MM.1S (cell line): ENCODE results near the gene ATP2A3.

Experiments used
- DNase-seq: peaks from one replicate; pipeline ENCODE4 v3.0.0-alpha.2; 2015
- H2AFZ ChIP-seq: fragments of 300-600 bp; sonication (generic); 2 replicates; pipeline ENCODE4 v1.6.0; 2016; ENCODE audit warnings: antibody characterized with exemption, low read length
- H3F3A ChIP-seq: fragments of 300-600 bp; sonication (generic); 2 replicates; pipeline ENCODE4 v1.6.1; 2016; ENCODE audit warnings: mild to moderate bottlenecking, antibody characterized with exemption, low read length, moderate library complexity, mixed read lengths; ENCODE audit not compliant: insufficient read depth
- H3K27ac ChIP-seq: fragments of 300-600 bp; sonication (generic); 2 replicates; pipeline ENCODE4 v1.5.1; 2016; ENCODE audit warnings: mild to moderate bottlenecking, low read length
- H3K27me3 ChIP-seq: fragments of 300-600 bp; sonication (generic); replicated peaks from 2 replicates; pipeline ENCODE4 v1.6.0; 2016; ENCODE audit warnings: low read length; ENCODE audit not compliant: insufficient read depth
- H3K36me3 ChIP-seq: fragments of 300-600 bp; sonication (generic); replicated peaks from 2 replicates; pipeline ENCODE4 v1.6.1; 2016; ENCODE audit warnings: mild to moderate bottlenecking, low read length, mixed read lengths; ENCODE audit not compliant: insufficient read depth
- H3K4me1 ChIP-seq: fragments of 300-600 bp; sonication (generic); 2 replicates; pipeline ENCODE4 v1.6.1; 2016; ENCODE audit warnings: low read length, mixed read lengths
- H3K4me2 ChIP-seq: fragments of 300-600 bp; sonication (generic); 2 replicates; pipeline ENCODE4 v1.6.0; 2016; ENCODE audit warnings: low read depth, low read length
- H3K4me3 ChIP-seq: fragments of 300-600 bp; sonication (generic); 2 replicates; pipeline ENCODE4 v1.5.1; 2016; ENCODE audit warnings: low read length, mixed read lengths
- H3K79me2 ChIP-seq: fragments of 300-600 bp; sonication (generic); 2 replicates; pipeline ENCODE4 v1.6.1; 2016; ENCODE audit warnings: mixed run types, low read length, mixed read lengths
- H3K9ac ChIP-seq: fragments of 300-600 bp; sonication (generic); 2 replicates; pipeline ENCODE4 v1.6.1; 2016; ENCODE audit warnings: low read length, mixed read lengths
- H3K9me2 ChIP-seq: fragments of 300-600 bp; sonication (generic); replicated peaks from 2 replicates; pipeline ENCODE4 v1.6.1; 2016; ENCODE audit warnings: mild to moderate bottlenecking, low read length, mixed read lengths; ENCODE audit not compliant: insufficient read depth
- H3K9me3 ChIP-seq: fragments of 300-600 bp; sonication (generic); replicated peaks from 2 replicates; pipeline ENCODE4 v1.6.1; 2016; ENCODE audit warnings: mild to moderate bottlenecking, low read length, mixed read lengths; ENCODE audit not compliant: insufficient read depth
- H4K20me1 ChIP-seq: fragments of 300-600 bp; sonication (generic); 2 replicates; pipeline ENCODE4 v1.6.1; 2016; ENCODE audit warnings: mild to moderate bottlenecking, low read length, moderate library complexity, mixed read lengths; ENCODE audit not compliant: insufficient read depth
- EZH2 ChIP-seq: fragments of 300-600 bp; sonication (generic); optimal IDR thresholded peaks from 2 replicates; pipeline ENCODE3; 2017; ENCODE audit warnings: low read depth, mild to moderate bottlenecking, antibody characterized with exemption, low read length, mixed read lengths
- EZH2phosphoT487 ChIP-seq: fragments of 300-600 bp; sonication (generic); IDR thresholded peaks from 2 replicates; pipeline ENCODE4 v1.6.1; 2018; ENCODE audit warnings: antibody characterized with exemption, low read length
- TF ChIP-seq, protein P1 (sequence below): fragments of 300-600 bp; sonication (generic); IDR thresholded peaks from 2 replicates; pipeline ENCODE4 v1.5.1; 2016; ENCODE audit warnings: antibody characterized with exemption, low read length, mixed read lengths

Gene ATP2A3

DNA sequence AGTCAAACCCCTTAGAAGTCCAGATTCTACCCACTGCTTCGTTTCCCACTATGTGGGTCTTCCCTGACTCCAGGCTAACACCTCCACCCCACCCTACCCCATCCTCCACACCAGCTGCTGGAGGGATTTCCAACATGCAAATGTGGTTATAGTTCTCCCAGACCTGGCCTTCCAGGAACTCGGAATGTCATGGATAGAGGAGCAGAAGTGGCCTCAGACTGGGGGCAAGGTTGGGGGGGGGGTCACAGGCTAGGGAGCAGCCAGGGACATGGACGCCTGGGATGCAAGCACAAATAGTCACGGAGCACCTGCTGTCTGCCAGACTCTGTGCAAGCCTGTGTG is 73.4 kb downstream of the ATP2A3 start:
- no peak overlapping the region for H3K4me3 ChIP-seq
- no peak overlapping the region for H2AFZ ChIP-seq
- no peaks in the 10 kb centered on the region for H3K36me3 ChIP-seq
- H3K9me3 ChIP-seq: no peaks in the 10 kb centered on the region
- H3K27ac ChIP-seq: no peak overlapping the region
- H3K9me2 ChIP-seq: no peaks in the 10 kb centered on the region
- no peaks in the 10 kb centered on the region for H3K79me2 ChIP-seq
- no peak for DNase-seq
- H4K20me1 ChIP-seq: no peaks in the 10 kb centered on the region
- no peak overlapping the region for H3K9ac ChIP-seq
- no peaks in the 10 kb centered on the region; the same call in 1 of the 2 replicates for H3K27me3 ChIP-seq
- peaks cover 7% of the 10 kb centered on the region for H3K4me1 ChIP-seq
- TF ChIP-seq, protein P1, sequence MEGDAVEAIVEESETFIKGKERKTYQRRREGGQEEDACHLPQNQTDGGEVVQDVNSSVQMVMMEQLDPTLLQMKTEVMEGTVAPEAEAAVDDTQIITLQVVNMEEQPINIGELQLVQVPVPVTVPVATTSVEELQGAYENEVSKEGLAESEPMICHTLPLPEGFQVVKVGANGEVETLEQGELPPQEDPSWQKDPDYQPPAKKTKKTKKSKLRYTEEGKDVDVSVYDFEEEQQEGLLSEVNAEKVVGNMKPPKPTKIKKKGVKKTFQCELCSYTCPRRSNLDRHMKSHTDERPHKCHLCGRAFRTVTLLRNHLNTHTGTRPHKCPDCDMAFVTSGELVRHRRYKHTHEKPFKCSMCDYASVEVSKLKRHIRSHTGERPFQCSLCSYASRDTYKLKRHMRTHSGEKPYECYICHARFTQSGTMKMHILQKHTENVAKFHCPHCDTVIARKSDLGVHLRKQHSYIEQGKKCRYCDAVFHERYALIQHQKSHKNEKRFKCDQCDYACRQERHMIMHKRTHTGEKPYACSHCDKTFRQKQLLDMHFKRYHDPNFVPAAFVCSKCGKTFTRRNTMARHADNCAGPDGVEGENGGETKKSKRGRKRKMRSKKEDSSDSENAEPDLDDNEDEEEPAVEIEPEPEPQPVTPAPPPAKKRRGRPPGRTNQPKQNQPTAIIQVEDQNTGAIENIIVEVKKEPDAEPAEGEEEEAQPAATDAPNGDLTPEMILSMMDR: no peak
- TF ChIP-seq EZH2phosphoT487 (no peak), EZH2 (no peak)
- H3F3A ChIP-seq: no peaks in the 10 kb centered on the region
- H3K4me2 ChIP-seq: no peak overlapping the region

DNA sequence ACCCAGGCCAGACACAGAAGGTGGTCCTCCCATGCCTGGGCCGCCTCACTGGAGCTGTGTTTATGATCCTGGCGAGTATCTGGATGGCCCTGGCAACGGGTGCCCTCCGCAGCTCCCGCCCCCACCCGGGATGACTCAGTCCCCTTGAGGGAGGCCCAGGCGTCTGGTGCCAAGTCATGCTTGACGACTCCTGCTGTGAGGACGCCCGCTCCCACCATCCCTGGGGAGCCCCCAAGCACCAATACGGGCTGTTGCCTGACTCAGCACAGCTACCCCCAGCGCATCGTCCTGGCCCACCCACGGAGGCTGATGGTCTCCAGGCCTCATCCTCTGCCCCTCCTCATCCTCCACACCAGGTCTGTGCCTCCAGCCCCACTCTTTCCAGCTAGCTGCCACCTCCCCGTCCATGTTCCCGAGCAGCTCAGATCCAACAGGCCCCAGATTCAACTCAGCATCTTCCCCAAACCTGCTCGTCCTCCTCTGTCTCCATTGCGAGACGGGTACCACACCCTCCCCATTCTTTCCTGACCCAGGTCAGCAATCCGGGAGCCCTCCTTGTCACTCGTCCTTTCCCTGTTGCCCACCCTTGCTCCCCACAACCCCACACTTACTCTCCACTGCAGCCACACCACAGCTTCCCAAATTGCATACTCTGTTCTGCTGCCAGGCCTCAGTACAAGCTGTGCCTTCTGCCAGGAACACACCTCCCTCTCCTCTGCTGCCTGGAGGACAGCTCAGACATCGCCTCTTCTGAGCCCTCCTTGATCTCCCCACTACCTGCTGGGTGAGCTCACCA is 74.0 kb downstream of the ATP2A3 start:
- H3K4me2 ChIP-seq: no peak overlapping the region
- no peaks in the 10 kb centered on the region for H3K9me3 ChIP-seq
- H3K9ac ChIP-seq: no peak overlapping the region
- H2AFZ ChIP-seq: no peak overlapping the region
- H3K79me2 ChIP-seq: no peaks in the 10 kb centered on the region
- no peaks in the 10 kb centered on the region; the same call in 1 of the 2 replicates for H3K27me3 ChIP-seq
- DNase-seq: no peak
- no peaks in the 10 kb centered on the region for H3K36me3 ChIP-seq
- H3K4me1 ChIP-seq: peaks cover 7% of the 10 kb centered on the region
- H3K27ac ChIP-seq: no peak overlapping the region
- H3F3A ChIP-seq: no peaks in the 10 kb centered on the region
- H3K9me2 ChIP-seq: no peaks in the 10 kb centered on the region
- no peaks in the 10 kb centered on the region for H4K20me1 ChIP-seq
- H3K4me3 ChIP-seq: no peak overlapping the region
- no peak for TF ChIP-seq EZH2phosphoT487
- no peak for TF ChIP-seq EZH2
- TF ChIP-seq, protein P1: no peak

DNA sequence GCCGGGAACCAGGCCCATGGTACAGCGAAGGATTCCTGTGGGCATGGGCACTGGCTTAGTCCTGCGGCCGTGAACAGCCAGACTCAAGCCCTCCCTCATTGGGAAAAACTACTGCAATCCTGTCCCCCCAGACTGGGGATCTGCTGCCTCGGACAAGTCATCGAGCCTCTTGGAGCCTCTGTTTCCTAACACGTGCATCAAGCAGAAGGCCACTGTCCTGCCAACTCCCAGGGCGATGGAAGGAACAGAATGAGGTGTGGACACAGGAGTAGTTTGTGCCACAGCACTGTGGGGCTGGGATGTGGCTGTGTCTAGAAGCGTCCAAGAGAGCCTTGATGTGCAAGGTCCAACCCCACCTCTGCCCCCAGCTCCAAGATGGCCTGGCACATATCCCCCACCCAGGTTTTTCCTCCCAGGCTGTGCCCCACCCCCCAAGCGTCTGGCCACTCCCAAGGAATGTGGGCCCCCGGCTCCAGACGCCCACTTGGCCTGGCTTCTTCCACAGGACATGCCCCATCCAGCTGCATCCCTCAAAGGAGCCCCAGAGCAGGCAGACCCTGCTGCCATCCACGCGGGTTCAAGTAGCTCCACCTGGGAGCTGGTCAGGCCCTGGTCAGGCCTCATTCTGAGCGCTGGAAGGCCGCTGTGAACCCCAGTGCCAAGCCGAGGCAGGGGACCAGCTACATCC is 74.8 kb downstream of the ATP2A3 start:
- H3K4me2 ChIP-seq: no peak overlapping the region
- no peaks in the 10 kb centered on the region for H3K36me3 ChIP-seq
- no peaks in the 10 kb centered on the region for H3K9me3 ChIP-seq
- no peaks in the 10 kb centered on the region for H3F3A ChIP-seq
- no peak overlapping the region for H3K4me3 ChIP-seq
- peaks cover 7% of the 10 kb centered on the region for H3K4me1 ChIP-seq
- H3K27ac ChIP-seq: no peak overlapping the region
- TF ChIP-seq EZH2 (no peak), EZH2phosphoT487 (no peak)
- TF ChIP-seq, protein P1: no peak
- H2AFZ ChIP-seq: no peak overlapping the region
- no peaks in the 10 kb centered on the region; the same call in 1 of the 2 replicates for H3K27me3 ChIP-seq
- DNase-seq: no peak
- no peaks in the 10 kb centered on the region for H4K20me1 ChIP-seq
- H3K9me2 ChIP-seq: no peaks in the 10 kb centered on the region
- no peaks in the 10 kb centered on the region for H3K79me2 ChIP-seq
- H3K9ac ChIP-seq: no peak overlapping the region
